Measurements from ENCODE around the gene ZC3H4.

Gene ZC3H4

GRCh38 chr19:47093254-47093653 is 20.3 kb downstream of the ZC3H4 start:
- no peak for TF ChIP-seq GATA2 (IDR thresholded peaks at IDR 0.05; ENCODE audit: low read depth, low read length)
- TF ChIP-seq GATA3 (IDR thresholded peaks at IDR 0.05; ENCODE audit: low read depth, low read length): no peak

DNA sequence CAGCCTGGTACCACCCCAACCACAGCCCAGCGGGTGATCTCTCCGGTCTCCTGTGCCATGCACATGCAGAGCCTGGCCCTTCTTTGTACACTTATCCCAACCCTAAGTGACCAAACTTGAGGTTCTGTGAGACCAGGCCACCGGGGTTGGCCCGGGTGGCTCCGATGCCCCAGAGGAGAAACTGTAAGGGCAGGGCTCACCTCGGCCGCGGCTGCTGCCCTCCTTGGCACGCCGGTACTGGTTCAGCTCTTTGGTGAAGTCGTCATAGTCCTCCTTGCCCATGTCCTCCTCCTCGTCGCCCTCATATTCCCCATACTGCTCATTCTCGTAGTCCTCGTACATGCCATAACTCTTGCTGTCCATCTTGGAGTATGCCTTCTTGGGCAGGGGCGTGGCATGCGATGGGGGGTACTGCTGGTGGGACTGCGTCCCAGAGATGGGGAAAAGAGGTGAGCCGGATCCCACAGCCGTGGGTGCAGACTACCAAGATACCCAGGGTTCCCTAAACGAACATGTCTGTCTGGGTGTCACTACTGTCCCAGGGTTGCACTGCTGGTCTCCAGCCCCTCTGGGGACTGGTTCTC is 23.7 kb downstream of the ZC3H4 start:
- TF ChIP-seq GATA3 (IDR thresholded peaks at IDR 0.05; ENCODE audit: low read depth, low read length): no peak
- TF ChIP-seq GATA2 (IDR thresholded peaks at IDR 0.05; ENCODE audit: low read depth, low read length): no peak

- TF ChIP-seq GATA3 (IDR thresholded peaks at IDR 0.05; ENCODE audit: low read depth, low read length) (no peak), GATA2 (IDR thresholded peaks at IDR 0.05; ENCODE audit: low read depth, low read length) (no peak)
Measured at GRCh38 chr19:47086280-47086679, 27.3 kb downstream of the ZC3H4 start.

- TF ChIP-seq GATA2 (IDR thresholded peaks at IDR 0.05; ENCODE audit: low read depth, low read length): no peak
- no peak for TF ChIP-seq GATA3 (IDR thresholded peaks at IDR 0.05; ENCODE audit: low read depth, low read length)
Measured at GRCh38 chr19:47084879-47085439, 28.6 kb downstream of the ZC3H4 start.

- no peak for TF ChIP-seq GATA3 (IDR thresholded peaks at IDR 0.05; ENCODE audit: low read depth, low read length)
Measured at GRCh38 chr19:47082493-47082892, 31.1 kb downstream of the ZC3H4 start.

- TF ChIP-seq GATA2 (IDR thresholded peaks at IDR 0.05; ENCODE audit: low read depth, low read length) (no peak), GATA3 (IDR thresholded peaks at IDR 0.05; ENCODE audit: low read depth, low read length) (no peak)
Measured at GRCh38 chr19:47081095-47081494, 32.5 kb downstream of the ZC3H4 start.

GRCh38 chr19:47075941-47076340 is 37.6 kb downstream of the ZC3H4 start:
- TF ChIP-seq GATA2 (IDR thresholded peaks at IDR 0.05; ENCODE audit: low read depth, low read length) (no peak), GATA3 (IDR thresholded peaks at IDR 0.05; ENCODE audit: low read depth, low read length) (no peak)

- TF ChIP-seq GATA3 (IDR thresholded peaks at IDR 0.05; ENCODE audit: low read depth, low read length) (no peak), GATA2 (IDR thresholded peaks at IDR 0.05; ENCODE audit: low read depth, low read length) (no peak)
Measured at GRCh38 chr19:47075179-47075810, 38.3 kb downstream of the ZC3H4 start.

DNA sequence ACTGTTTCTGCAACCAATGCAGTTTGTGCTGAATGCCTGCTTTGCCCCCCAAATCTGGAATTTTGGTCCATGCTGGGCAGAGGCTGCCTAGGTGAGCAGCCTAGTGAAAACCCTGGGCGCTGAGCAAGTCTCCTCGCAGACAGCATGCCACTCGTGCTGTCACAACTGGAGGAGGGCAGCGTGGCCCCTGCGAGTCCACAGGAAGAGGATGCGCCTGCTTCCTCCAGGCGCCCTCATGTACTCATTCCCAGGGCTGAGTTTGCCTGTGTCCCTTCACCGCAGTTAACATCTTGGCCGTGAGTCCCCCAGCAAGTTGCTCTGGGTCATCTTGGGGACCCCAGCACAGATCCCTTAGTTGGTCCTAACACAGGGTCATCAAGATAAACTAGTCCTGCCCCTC is 39.0 kb downstream of the ZC3H4 start:
- TF ChIP-seq GATA2 (IDR thresholded peaks at IDR 0.05; ENCODE audit: low read depth, low read length): no peak
- no peak for TF ChIP-seq GATA3 (IDR thresholded peaks at IDR 0.05; ENCODE audit: low read depth, low read length)

- no peak for TF ChIP-seq GATA3 (IDR thresholded peaks at IDR 0.05; ENCODE audit: low read depth, low read length)
Measured at GRCh38 chr19:47073574-47073973, 40.0 kb downstream of the ZC3H4 start.

- no peak for TF ChIP-seq GATA3 (IDR thresholded peaks at IDR 0.05; ENCODE audit: low read depth, low read length)
- TF ChIP-seq GATA2 (IDR thresholded peaks at IDR 0.05; ENCODE audit: low read depth, low read length): no peak
Measured at GRCh38 chr19:47072323-47072722, 41.3 kb downstream of the ZC3H4 start.

DNA sequence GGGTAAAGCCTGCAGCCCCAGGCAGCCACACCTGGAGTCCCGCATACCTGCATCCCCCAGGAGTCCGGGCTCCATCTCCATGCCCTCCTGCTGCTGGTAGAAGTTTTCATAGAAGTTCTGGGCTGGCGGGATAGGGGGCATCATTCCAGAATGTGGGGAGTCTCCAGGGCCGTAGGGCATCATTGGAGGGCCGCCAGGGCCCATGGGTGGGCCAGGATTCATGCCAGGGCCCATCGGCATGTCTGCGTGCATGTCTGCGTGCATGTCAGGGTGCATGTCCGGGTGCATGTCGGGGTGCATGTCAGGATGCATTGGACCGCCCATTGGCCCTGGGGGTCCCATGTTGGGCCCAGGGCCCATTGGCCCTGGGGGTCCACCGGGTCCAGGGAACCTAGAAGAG is 41.8 kb downstream of the ZC3H4 start:
- no peak for TF ChIP-seq GATA2 (IDR thresholded peaks at IDR 0.05; ENCODE audit: low read depth, low read length)
- no peak for TF ChIP-seq GATA3 (IDR thresholded peaks at IDR 0.05; ENCODE audit: low read depth, low read length)

DNA sequence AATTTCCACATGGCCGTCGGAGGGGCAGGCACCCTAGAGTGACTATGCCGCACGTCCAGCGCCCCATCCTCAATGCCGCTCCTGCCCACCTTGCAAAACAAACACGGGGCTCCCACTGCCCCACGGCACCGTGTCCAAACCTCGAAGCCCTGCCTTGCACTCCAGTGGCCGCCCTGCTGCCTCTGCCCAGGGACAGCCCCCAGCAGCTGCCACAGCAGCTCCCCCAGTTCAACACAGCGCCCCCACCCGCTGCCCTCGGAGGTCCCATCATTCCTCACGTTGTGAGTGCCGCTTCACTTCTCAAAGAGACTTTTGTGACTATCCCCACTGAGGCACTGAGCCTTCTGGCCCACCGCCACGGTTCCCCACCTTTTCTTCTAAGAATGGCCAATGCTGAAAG is 42.8 kb downstream of the ZC3H4 start:
- TF ChIP-seq GATA3 (IDR thresholded peaks at IDR 0.05; ENCODE audit: low read depth, low read length): no peak
- no peak for TF ChIP-seq GATA2 (IDR thresholded peaks at IDR 0.05; ENCODE audit: low read depth, low read length)

DNA sequence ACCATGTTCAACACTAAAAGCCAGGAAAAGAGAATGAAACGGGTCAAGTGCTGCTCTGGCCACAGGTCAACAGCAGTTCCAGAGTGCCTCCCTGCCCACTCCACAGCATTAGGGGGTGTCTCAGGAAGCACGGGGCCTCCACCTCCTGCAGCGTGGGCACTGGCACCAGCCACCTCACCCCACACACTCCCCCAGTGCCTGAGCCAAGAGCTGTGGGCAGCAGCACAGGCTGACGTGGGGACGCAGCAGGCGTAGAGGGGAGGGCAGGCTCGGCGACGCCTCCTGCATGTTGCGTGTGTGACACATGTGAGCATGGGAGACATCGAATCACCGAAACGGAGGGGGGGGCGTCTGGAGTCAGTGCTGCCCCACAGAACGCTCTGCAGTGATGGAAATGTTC is 43.8 kb downstream of the ZC3H4 start:
- TF ChIP-seq GATA3 (IDR thresholded peaks at IDR 0.05; ENCODE audit: low read depth, low read length) (no peak), GATA2 (IDR thresholded peaks at IDR 0.05; ENCODE audit: low read depth, low read length) (no peak)

DNA sequence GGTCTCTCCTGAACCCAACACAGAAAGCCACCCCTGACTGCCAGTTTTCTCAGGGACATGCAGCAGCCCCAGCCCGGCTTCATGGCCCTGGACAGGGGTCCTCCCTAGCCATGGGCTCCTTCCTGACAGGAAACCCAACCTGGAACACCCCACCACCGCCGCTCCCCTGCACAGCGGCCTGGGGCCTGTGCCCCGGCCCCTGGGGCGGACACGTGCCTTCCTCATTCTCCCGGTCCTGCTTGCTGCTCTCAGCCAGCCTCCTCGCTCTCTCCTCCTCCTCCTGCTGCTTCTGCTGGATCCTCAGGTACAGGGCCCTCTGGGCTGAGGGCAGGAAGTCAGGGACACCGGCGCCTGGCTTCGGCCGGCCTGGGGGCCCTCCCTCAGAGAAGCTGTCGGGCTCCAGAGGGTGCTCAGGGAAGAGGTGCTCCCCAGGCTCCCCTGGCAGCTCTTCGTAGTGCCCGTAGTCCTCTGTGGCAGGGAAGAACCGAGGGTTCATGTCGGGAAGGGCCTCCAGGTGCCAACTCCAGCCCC is 44.6 kb downstream of the ZC3H4 start:
- TF ChIP-seq GATA3 (IDR thresholded peaks at IDR 0.05; ENCODE audit: low read depth, low read length) (no peak), GATA2 (IDR thresholded peaks at IDR 0.05; ENCODE audit: low read depth, low read length) (no peak)
